GM23248 (cell line): ENCODE data around the gene HMOX1. TPM values are rescaled to one million over a fixed set of nuclear protein-coding genes. Genes with fewer than 3 reads are reported as not detected.

Experiments
- DNase-seq: peaks from one replicate; pipeline ENCODE4 v3.0.0-alpha.2; 2015
- H2AFZ ChIP-seq: fragments of 200-600 bp; sonication (generic); 2 replicates; pipeline ENCODE4 v1.6.1; 2016; ENCODE audit warnings: antibody characterized with exemption
- H3F3A ChIP-seq: fragments of 200-600 bp; sonication (generic); 2 replicates; pipeline ENCODE4 v1.6.1; 2016; ENCODE audit warnings: mild to moderate bottlenecking, antibody characterized with exemption, mixed run types; ENCODE audit not compliant: insufficient read depth
- H3K27ac ChIP-seq: fragments of 200-600 bp; sonication (generic); 2 replicates; pipeline ENCODE4 v1.5.1; 2016; ENCODE audit warnings: mild to moderate bottlenecking
- H3K27me3 ChIP-seq: fragments of 200-600 bp; sonication (generic); replicated peaks from 2 replicates; pipeline ENCODE4 v1.6.1; 2016; ENCODE audit warnings: mild to moderate bottlenecking; ENCODE audit not compliant: insufficient read depth
- H3K36me3 ChIP-seq: fragments of 200-600 bp; sonication (generic); 2 replicates; pipeline ENCODE4 v1.6.1; 2016; ENCODE audit warnings: low read depth, mild to moderate bottlenecking
- H3K4me1 ChIP-seq: fragments of 200-600 bp; sonication (generic); 2 replicates; pipeline ENCODE4 v1.6.1; 2016; ENCODE audit warnings: mild to moderate bottlenecking; ENCODE audit not compliant: insufficient read depth
- H3K4me2 ChIP-seq: fragments of 200-600 bp; sonication (generic); one replicate; pipeline ENCODE4 v1.6.1; 2016; ENCODE audit warnings: mild to moderate bottlenecking; ENCODE audit not compliant: unreplicated experiment
- H3K4me3 ChIP-seq: fragments of 200-600 bp; sonication (generic); 2 replicates; pipeline ENCODE4 v1.5.1; 2016; ENCODE audit warnings: mild to moderate bottlenecking
- H3K79me2 ChIP-seq: fragments of 200-600 bp; sonication (generic); 2 replicates; pipeline ENCODE4 v1.6.1; 2016; ENCODE audit warnings: mild to moderate bottlenecking; ENCODE audit not compliant: insufficient read depth
- H3K9ac ChIP-seq: fragments of 200-600 bp; sonication (generic); 2 replicates; pipeline ENCODE4 v1.6.1; 2016; ENCODE audit warnings: mild to moderate bottlenecking
- H3K9me2 ChIP-seq: fragments of 200-600 bp; sonication (generic); 2 replicates; pipeline ENCODE4 v1.6.1; 2016; ENCODE audit warnings: mixed run types, mild to moderate bottlenecking, moderate library complexity; ENCODE audit not compliant: insufficient read depth
- H3K9me3 ChIP-seq: fragments of 200-600 bp; sonication (generic); one replicate; pipeline ENCODE4 v1.6.1; 2017; ENCODE audit warnings: low read depth
- H4K20me1 ChIP-seq: fragments of 200-600 bp; sonication (generic); 2 replicates; pipeline ENCODE4 v1.6.0; 2016; ENCODE audit not compliant: insufficient read depth
- EZH2 ChIP-seq: fragments of 200-600 bp; sonication (generic); IDR thresholded peaks from 2 replicates; pipeline ENCODE4 v1.6.1; 2018; ENCODE audit warnings: antibody characterized with exemption, mild to moderate bottlenecking; ENCODE audit not compliant: insufficient read depth, poor library complexity, severe bottlenecking
- EZH2phosphoT487 ChIP-seq: fragments of 200-600 bp; sonication (generic); IDR thresholded peaks from 2 replicates; pipeline ENCODE4 v1.6.1; 2018; ENCODE audit warnings: antibody characterized with exemption, moderate library complexity, mild to moderate bottlenecking, low read depth; ENCODE audit not compliant: insufficient read depth
- WGBS, 2 experiments: methylation state at CpG; one replicate each; pipeline ENCODE4 v1.1.6; 2015 to 2017; ENCODE audit warnings: low lambda C conversion rate in 2 of 2, low coverage in 1 of 2; ENCODE audit errors: missing lambda C conversion rate in 2 of 2; 5-methylcytosine and 5-hydroxymethylcytosine counted together
- in situ Hi-C: fragments of 300-500 bp; cut with MboI; formaldehyde crosslinking; loops from 2 replicates; pipeline ENCODE4 v1.15.0; 2020
- polyA plus RNA-seq: library from polyadenylated mRNA; unstranded; fragments of >200 nt; fragmentation: Nextera tagmentation; extraction: Ambion mirVana; gene quantifications from 2 replicates; pipeline ENCODE4 v1.2.1, GENCODE V29; 2016
- total RNA-seq: library from RNA; depleted of rRNA; stranded (reverse); fragments of >200 nt; shearing (Covaris generic); gene quantifications from 2 replicates; pipeline ENCODE4 v1.2.3, GENCODE V29; 2014

The HMOX1 gene
- total and polyA plus RNA-seq, 2 experiments from 2014 or later = 44.3 to 82.9 TPM

DNA sequence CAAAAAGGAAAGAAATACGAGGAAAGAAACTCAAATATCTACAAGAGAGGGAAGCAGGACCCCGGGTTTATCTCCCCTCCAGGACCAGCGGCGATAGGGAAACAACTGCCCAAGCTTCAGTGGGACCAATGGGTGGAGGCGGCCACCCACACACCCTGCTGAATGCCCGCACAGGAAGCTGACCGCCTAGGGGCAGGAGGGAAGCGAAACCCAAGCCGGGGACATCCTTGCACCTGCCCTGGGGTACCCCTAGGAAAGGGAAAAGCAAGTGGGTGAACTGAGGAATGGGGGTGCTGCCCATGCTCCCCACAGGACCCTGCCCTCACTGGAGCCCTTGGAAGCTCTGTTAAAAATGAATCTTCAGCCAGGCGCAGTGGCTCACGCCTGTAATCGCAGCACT lies 27.6 kb upstream of the HMOX1 start:
- no peak overlapping the region for H3K4me2 ChIP-seq
- H3K27ac ChIP-seq = no peak overlapping the region
- H3K4me3 ChIP-seq = no peak overlapping the region
- H3F3A ChIP-seq = peaks cover 21% of the 10 kb centered on the region; the same call in 1 of the 2 replicates
- H3K9me2 ChIP-seq = no peaks in the 10 kb centered on the region
- no peaks in the 10 kb centered on the region for H3K79me2 ChIP-seq
- H3K27me3 ChIP-seq = no peaks in the 10 kb centered on the region
- no peak for DNase-seq
- no peak overlapping the region for H3K9ac ChIP-seq
- no peak overlapping the region for H2AFZ ChIP-seq
- no peak for TF ChIP-seq EZH2
- TF ChIP-seq EZH2phosphoT487 = no peak
- in situ Hi-C loops = loop anchor here (10.0 kb wide), 1 partner anchor 231 kb away; no protein-coding TSS in a partner anchor
- H3K36me3 ChIP-seq = no peaks in the 10 kb centered on the region
- WGBS, 2 experiments = 74 to 75% methylated on average over 12 of the region's 12 CpGs
- H4K20me1 ChIP-seq = no peaks in the 10 kb centered on the region
- H3K9me3 ChIP-seq = no peaks in the 10 kb centered on the region
- H3K4me1 ChIP-seq = peaks cover 15% of the 10 kb centered on the region

DNA sequence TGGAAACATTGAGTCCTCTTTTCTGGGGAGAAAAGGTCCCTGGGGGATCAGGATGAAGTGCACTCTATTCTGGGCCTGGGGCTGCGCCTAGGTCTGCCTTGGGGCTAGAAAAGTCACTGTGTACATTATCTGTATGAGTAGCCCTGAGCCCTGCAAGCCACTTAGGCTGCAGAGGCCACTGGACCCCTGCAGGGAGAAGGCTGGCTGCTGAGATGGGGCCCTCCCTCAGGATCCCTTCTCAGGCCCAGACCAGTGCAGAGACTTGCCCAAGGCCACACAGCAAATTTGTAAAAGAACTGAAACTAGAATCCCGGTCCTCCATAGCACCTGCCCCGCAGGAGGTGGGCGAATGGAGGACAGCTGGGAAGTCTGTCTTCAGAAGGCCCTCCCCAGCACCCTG lies 26.8 kb upstream of the HMOX1 start:
- Histone ChIP-seq H3K4me3 (no peak overlapping the region), H3K4me1 (peaks cover 15% of the 10 kb centered on the region), H2AFZ (no peak overlapping the region), H3K9me3 (no peaks in the 10 kb centered on the region), H3K36me3 (no peaks in the 10 kb centered on the region), H3K27me3 (no peaks in the 10 kb centered on the region), H3F3A (peaks cover 27% of the 10 kb centered on the region; the same call in 1 of the 2 replicates), H3K4me2 (no peak overlapping the region), H4K20me1 (no peaks in the 10 kb centered on the region), H3K9me2 (no peaks in the 10 kb centered on the region), H3K9ac (no peak overlapping the region), H3K27ac (no peak overlapping the region), H3K79me2 (no peaks in the 10 kb centered on the region)
- WGBS, 2 experiments = 97 to 98% methylated on average over 4 of the region's 4 CpGs
- in situ Hi-C loops = loop anchor here (10.0 kb wide), 1 partner anchor 231 kb away; no protein-coding TSS in a partner anchor
- no peak for DNase-seq
- no peak for TF ChIP-seq EZH2phosphoT487
- no peak for TF ChIP-seq EZH2

DNA sequence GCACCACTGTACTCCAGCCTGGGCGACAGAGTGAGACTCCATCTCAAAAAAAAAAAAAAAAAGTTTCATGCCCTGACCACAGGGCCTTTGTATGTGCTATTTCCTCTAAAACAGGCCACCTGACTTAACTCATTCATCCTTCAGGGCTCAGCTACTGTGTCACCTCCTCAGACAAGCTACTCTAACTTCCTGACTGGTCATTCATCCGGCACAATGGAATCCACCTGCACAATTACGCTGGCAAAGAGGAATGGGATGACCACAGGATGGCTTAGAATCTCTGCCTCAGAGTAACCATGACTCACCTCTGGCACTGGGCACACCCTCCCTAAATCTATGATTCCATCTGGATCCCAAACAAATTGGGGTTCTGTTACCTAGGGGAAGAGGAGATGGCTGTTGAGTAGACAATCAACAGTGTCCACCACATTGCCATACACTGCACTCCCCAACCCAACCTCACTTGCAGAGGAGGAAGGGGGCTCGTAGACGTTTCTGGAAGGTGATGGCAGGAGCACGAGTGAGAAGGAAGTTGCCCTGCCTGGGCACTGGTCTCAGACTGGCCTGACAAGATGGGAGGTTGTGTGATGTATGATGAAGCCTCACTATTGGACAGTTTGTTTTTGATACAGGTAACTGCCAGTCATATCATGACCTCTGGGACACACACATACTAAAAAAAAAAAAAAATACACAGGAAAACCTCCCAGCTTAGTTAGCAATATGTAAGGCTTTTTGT lies 22.8 kb upstream of the HMOX1 start:
- WGBS, 2 experiments = 66 to 67% methylated on average over 6 of the region's 6 CpGs
- no peak overlapping the region for H3K4me2 ChIP-seq
- no peak overlapping the region for H3K9ac ChIP-seq
- H2AFZ ChIP-seq = no peak overlapping the region
- no peak overlapping the region for H3K27ac ChIP-seq
- H3K79me2 ChIP-seq = no peaks in the 10 kb centered on the region
- no peaks in the 10 kb centered on the region for H3K9me2 ChIP-seq
- no peak overlapping the region for H3K4me3 ChIP-seq
- no peaks in the 10 kb centered on the region for H3K4me1 ChIP-seq
- in situ Hi-C loops = loop anchor here (10.0 kb wide), 1 partner anchor 227 kb away; no protein-coding TSS in a partner anchor
- H3K36me3 ChIP-seq = no peaks in the 10 kb centered on the region
- DNase-seq = peak; percentile 75
- H3K9me3 ChIP-seq = no peaks in the 10 kb centered on the region
- peaks cover 20% of the 10 kb centered on the region; the same call in 1 of the 2 replicates for H3F3A ChIP-seq
- no peaks in the 10 kb centered on the region for H4K20me1 ChIP-seq
- TF ChIP-seq EZH2 (no peak), EZH2phosphoT487 (no peak)
- no peaks in the 10 kb centered on the region for H3K27me3 ChIP-seq

DNA sequence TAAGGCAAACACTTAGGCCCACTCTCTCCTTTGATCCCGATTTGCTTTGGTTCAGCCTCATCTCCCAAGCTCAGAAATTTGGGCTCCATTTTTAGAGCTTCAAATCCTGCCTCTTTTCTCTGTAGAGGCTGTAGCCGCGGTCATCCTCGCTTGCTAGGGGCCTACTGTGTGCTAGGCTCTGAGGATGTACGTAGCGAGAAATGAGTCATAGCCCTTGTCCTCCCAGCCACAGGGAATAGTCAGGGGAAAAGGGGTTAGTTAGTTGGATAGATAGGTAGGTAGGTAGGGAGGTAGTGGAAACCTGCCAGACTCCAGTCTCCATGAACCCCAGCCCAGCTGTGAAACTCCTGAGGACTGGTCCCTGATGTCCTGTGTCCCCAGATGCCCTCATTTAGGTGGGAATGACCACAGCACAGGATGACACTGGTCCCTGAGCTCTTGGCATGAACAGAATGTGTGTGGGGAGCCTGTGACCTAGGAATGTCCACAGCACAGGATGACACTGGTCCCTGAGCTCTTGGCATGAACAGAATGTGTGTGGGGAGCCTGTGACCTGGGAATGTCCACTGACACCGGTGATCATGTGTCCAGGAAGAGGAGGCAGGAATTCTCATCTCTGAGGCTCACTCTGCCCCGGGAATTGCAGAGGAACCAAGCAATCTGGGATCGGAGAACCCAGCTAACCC lies 21.4 kb upstream of the HMOX1 start:
- 88 to 96% methylated on average over 9 of the region's 9 CpGs for WGBS, 2 experiments
- in situ Hi-C loops = loop anchor here (10.0 kb wide), 1 partner anchor 225 kb away; no protein-coding TSS in a partner anchor
- H3K9ac ChIP-seq = no peak overlapping the region

More for the DNA sequence above, 21.4 kb upstream of the HMOX1 start:
- Histone ChIP-seq H3F3A (peaks cover 20% of the 10 kb centered on the region; the same call in 1 of the 2 replicates), H4K20me1 (no peaks in the 10 kb centered on the region), H3K36me3 (no peaks in the 10 kb centered on the region), H3K27me3 (no peaks in the 10 kb centered on the region), H3K79me2 (no peaks in the 10 kb centered on the region), H3K4me1 (no peaks in the 10 kb centered on the region), H3K4me2 (no peak overlapping the region), H2AFZ (no peak overlapping the region), H3K4me3 (no peak overlapping the region), H3K9me3 (no peaks in the 10 kb centered on the region), H3K27ac (no peak overlapping the region), H3K9me2 (no peaks in the 10 kb centered on the region)
- no peak for DNase-seq
- TF ChIP-seq EZH2 = no peak
- TF ChIP-seq EZH2phosphoT487 = no peak
